Ovary (tissue), 9 donors: ENCODE measurements around the gene CD38. TPM values are rescaled to one million over a fixed set of nuclear protein-coding genes. Genes with fewer than 3 reads are reported as not detected.

Source experiments
- DNase-seq, 5 donors: peaks; one replicate each; pipeline ENCODE4 v3.0.0-alpha.2; 2019 to 2020
- H3K27ac ChIP-seq, 2 donors: fragments of 200-600 bp; one replicate each; pipeline versions ENCODE4 v1.5.1 to v1.8.0; 2019 to 2022
- H3K27me3 ChIP-seq: fragments of 200-600 bp; one replicate; pipeline ENCODE4 v1.8.0; 2022
- H3K36me3 ChIP-seq: fragments of 200-600 bp; sonication (generic); one replicate; pipeline ENCODE4 v1.5.1; 2019
- H3K4me1 ChIP-seq: one replicate; pipeline ENCODE4 v1.8.1; 2013; ENCODE audit warnings: mild to moderate bottlenecking, moderate library complexity; ENCODE audit not compliant: insufficient read depth
- H3K4me3 ChIP-seq: fragments of 200-600 bp; sonication (generic); one replicate; pipeline ENCODE4 v1.5.1; 2017
- H3K9me3 ChIP-seq, 2 donors: fragments of 200-600 bp in 1 of 2; sonication (generic) in 1 of 2; one replicate each; pipeline versions ENCODE4 v1.5.1 to v1.8.1; 2013 to 2019; ENCODE audit warnings: mild to moderate bottlenecking in 1 of 2, moderate library complexity in 1 of 2
- EP300 ChIP-seq: sonication (generic); formaldehyde crosslinking; IDR thresholded peaks from one replicate; pipeline ENCODE4 v1.6.1; 2017; ENCODE audit warnings: antibody characterized with exemption
- POLR2A ChIP-seq: fragments of 450-650 bp; IDR thresholded peaks from one replicate; pipeline ENCODE4 v1.6.1; 2017; ENCODE audit warnings: antibody characterized with exemption, mild to moderate bottlenecking, moderate library complexity
- WGBS, 3 donors: extraction: QIAGEN DNeasy Blood & Tissue Kit in 1 of 3; methylation state at CpG; one replicate each; pipeline versions ENCODE4 v1.1.5 to v1.1.7; 2013 to 2017; 5-methylcytosine and 5-hydroxymethylcytosine counted together
- intact Hi-C, 4 donors: fragments of 100-400 bp; cut with DNase I; formaldehyde crosslinking; loops; one replicate each; pipeline versions ENCODE4 v1.11.0 to v1.15.1; 2022 to 2023
- polyA plus RNA-seq, 2 donors: library from polyadenylated mRNA; stranded (reverse); fragments of 200-250 nt in 1 of 2; fragments of 350-450 nt in 1 of 2; fragmentation: Illumina TruSeq in 1 of 2; extraction: RNeasy Lipid Tissue Mini Kit (QIAGEN cat#74804) in 1 of 2; gene quantifications; one replicate each; pipeline ENCODE4 v1.2.3, GENCODE V29; 2013 to 2014
- total RNA-seq, 7 donors: library from RNA; depleted of rRNA in 2 of 7; stranded (reverse); fragments of >200 nt in 2 of 7; fragmentation: NEBNext Ultra II Directional in 3 of 7; extraction: Animal tissue kit (Norgen Biotek cat#: 25700) in 3 of 7; gene quantifications; one replicate each; pipeline versions ENCODE4 v1.1.0 to v1.2.4, GENCODE V29; 2016 to 2023
- TF ChIP-seq, protein P1 (sequence below), 3 donors: fragments of 450-650 bp in 2 of 3; fragments of 200-600 bp in 1 of 3; IDR thresholded peaks; one replicate each; pipeline versions ENCODE4 v1.5.1 to v1.8.0; 2016 to 2022; ENCODE audit warnings: antibody characterized with exemption in 3 of 3, mild to moderate bottlenecking in 1 of 3
- donor health status: DM: no; HTN: no; CAD: no; lungs with moderate emphysema.
- donor health status: DM: no; HTN: no; CAD: no.
- donor health status: Bipolar disorder and iron deficiency.
- donor health status: DM: yes; HTN: yes; CAD: no.
- donor health status: DM: no; HTN: no; CAD: no.
- donor health status: DM: yes; HTN: yes; CAD: no.

CD38 gene
- total and polyA plus RNA-seq, 9 donors: 0.23 to 9.5 (median 0.97) TPM

DNA sequence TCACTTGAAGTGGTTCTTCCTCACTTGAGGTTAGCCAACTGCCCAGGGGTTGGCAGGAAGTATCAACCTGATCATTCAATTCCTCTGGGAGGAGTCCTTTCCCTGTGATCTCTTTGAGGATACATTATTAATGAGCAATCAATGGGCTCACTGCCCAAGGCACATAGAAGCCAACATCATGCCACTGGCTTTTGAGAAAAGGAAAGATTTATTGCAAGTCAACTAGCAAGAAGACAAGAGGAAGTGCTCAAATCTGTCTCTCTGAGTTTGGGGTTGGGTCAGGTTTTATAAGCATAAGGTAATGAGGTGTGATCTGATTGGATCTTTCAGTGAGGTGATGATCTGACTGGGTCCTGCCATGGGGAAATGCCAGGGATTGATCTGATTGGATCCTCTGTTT, 120.8 kb downstream of the CD38 start:
- intact Hi-C loops: no loop called here

DNA sequence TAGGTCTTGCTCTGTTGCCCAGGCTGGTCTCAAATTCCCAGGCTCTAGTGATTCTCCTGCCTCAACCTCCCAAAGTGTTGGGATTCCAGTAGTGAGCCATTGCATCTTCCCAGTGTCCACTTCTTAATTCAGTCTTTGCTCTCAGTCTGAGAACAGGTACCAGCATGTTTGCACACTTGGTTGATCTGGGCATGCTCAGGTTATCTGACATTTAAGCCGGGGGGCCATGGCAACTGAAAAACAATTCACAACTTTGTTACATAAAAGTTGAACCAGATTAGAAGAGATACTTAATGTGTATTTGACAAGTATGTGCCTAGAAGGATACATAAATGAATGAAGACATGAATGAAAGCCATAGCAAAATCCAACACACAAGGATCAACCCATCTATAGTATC, 121.4 kb downstream of the CD38 start:
- H3K4me3 ChIP-seq: no peak overlapping the region
- no peaks in the 10 kb centered on the region for H3K4me1 ChIP-seq
- no peaks in the 10 kb centered on the region for H3K9me3 ChIP-seq
- WGBS, 3 donors: 87 to 97% (median 92%) methylated on average over 1 of the region's 1 CpG
- intact Hi-C loops: no loop called here
- no peak for DNase-seq
- H3K27ac ChIP-seq: no peak overlapping the region
- TF ChIP-seq, protein P1, sequence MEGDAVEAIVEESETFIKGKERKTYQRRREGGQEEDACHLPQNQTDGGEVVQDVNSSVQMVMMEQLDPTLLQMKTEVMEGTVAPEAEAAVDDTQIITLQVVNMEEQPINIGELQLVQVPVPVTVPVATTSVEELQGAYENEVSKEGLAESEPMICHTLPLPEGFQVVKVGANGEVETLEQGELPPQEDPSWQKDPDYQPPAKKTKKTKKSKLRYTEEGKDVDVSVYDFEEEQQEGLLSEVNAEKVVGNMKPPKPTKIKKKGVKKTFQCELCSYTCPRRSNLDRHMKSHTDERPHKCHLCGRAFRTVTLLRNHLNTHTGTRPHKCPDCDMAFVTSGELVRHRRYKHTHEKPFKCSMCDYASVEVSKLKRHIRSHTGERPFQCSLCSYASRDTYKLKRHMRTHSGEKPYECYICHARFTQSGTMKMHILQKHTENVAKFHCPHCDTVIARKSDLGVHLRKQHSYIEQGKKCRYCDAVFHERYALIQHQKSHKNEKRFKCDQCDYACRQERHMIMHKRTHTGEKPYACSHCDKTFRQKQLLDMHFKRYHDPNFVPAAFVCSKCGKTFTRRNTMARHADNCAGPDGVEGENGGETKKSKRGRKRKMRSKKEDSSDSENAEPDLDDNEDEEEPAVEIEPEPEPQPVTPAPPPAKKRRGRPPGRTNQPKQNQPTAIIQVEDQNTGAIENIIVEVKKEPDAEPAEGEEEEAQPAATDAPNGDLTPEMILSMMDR (IDR thresholded peaks at IDR 0.05): no peak
- no peak for TF ChIP-seq POLR2A
- no peak for TF ChIP-seq EP300
- no peaks in the 10 kb centered on the region for H3K36me3 ChIP-seq
- no peaks in the 10 kb centered on the region for H3K27me3 ChIP-seq

More for the DNA sequence above, 120.8 kb downstream of the CD38 start:
- H3K4me3 ChIP-seq: no peak overlapping the region
- no peaks in the 10 kb centered on the region for H3K36me3 ChIP-seq
- H3K27me3 ChIP-seq: no peaks in the 10 kb centered on the region
- no peaks in the 10 kb centered on the region for H3K4me1 ChIP-seq
- H3K27ac ChIP-seq: no peak overlapping the region
- H3K9me3 ChIP-seq: no peaks in the 10 kb centered on the region
- TF ChIP-seq POLR2A (no peak), EP300 (no peak)
- TF ChIP-seq, protein P1 (IDR thresholded peaks at IDR 0.05): no peak
- DNase-seq: no peak

DNA sequence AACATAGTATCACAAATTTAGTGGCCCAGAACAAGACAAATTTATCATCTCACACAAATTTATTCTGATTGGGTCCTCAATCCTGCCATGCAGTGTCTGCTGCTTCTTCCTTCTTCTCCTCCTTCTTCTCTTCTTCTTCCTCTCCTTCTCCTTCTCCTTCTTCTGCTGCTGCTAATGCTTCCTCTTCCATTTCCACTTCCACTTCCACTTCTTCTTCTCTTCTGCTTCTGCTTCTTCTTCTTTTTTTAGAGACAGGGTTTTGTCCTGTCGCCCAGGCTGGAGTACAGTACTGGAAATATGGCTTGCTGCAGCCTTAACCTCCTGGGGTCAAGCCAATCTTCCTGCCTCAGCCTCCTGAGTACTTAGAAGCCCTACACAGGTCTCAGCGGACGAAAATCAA, 122.9 kb downstream of the CD38 start:
- TF ChIP-seq, protein P1 (IDR thresholded peaks at IDR 0.05): no peak
- TF ChIP-seq POLR2A: no peak
- no peak for TF ChIP-seq EP300
- Histone ChIP-seq H3K27ac (no peak overlapping the region), H3K36me3 (no peaks in the 10 kb centered on the region), H3K4me3 (no peak overlapping the region), H3K27me3 (no peaks in the 10 kb centered on the region), H3K9me3 (no peaks in the 10 kb centered on the region), H3K4me1 (no peaks in the 10 kb centered on the region)
- intact Hi-C loops: no loop called here
- no peak for DNase-seq
- WGBS, 3 donors: 77 to 87% (median 83%) methylated on average over 3 of the region's 3 CpGs

DNA sequence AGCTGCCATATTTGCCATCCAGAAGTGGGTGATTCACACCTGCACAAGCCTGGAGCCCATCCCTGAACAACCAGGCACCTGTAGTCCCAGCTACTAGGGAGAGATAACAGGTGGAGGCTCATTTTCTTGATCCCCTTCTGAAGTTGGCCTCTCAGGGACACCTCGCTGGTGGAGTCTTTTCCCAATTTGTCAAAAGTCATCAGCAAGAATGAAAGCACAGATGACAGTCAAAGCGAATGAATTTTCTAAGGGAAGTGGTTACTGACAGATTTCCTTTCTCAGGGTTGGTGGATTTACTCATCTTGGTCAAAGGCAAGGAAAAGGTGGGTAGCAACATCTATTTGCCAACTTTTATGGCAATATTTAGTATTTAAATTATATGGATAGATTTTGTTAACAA, 123.9 kb downstream of the CD38 start:
- no peak overlapping the region for H3K27ac ChIP-seq
- no peaks in the 10 kb centered on the region for H3K4me1 ChIP-seq
- H3K9me3 ChIP-seq: no peaks in the 10 kb centered on the region
- TF ChIP-seq POLR2A: no peak
- TF ChIP-seq, protein P1 (IDR thresholded peaks at IDR 0.05): no peak
- H3K4me3 ChIP-seq: no peak overlapping the region
- 79 to 87% (median 86%) methylated on average over 2 of the region's 2 CpGs for WGBS, 3 donors
- H3K36me3 ChIP-seq: no peaks in the 10 kb centered on the region
- intact Hi-C loops: no loop called here
- H3K27me3 ChIP-seq: no peaks in the 10 kb centered on the region
- no peak for DNase-seq

DNA sequence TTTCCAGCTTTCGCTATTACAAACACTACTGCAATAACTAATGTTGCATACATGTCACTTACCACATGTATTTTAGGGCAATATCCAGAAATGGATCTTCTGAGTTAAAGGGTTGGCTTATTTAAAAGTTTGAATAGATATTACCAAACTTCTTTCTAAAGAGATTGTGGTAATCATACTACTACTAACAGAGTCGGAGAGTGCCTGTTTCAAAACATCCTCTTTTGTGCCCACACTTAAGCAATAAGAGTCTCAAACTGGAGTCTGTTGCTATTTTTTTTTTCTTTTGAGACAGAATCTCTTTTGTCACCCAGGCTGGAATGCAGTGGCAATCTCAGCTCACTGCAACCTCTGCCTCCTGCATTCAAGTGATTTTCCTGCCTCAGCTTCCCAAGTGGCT, 124.6 kb downstream of the CD38 start:
- H3K27ac ChIP-seq: no peak overlapping the region
- 84 to 91% (median 90%) methylated on average over 2 of the region's 2 CpGs for WGBS, 3 donors
- no peaks in the 10 kb centered on the region for H3K27me3 ChIP-seq
- DNase-seq: no peak
- TF ChIP-seq POLR2A: no peak
- TF ChIP-seq, protein P1 (IDR thresholded peaks at IDR 0.05): no peak
- H3K4me3 ChIP-seq: no peak overlapping the region
- intact Hi-C loops: no loop called here
- H3K9me3 ChIP-seq: no peaks in the 10 kb centered on the region
- H3K4me1 ChIP-seq: no peaks in the 10 kb centered on the region
- H3K36me3 ChIP-seq: no peaks in the 10 kb centered on the region
